Stimulated activated CD4-positive, alpha-beta T cell treated with anti-CD3 and anti-CD28 coated beads, Interleukin-2, amount 100 ng/mL, for 24 hours (primary cell): ENCODE data around the gene TOR2A.

Experiments used
- DNase-seq, 2 donors: peaks; one replicate each; pipeline ENCODE4 v3.0.0-alpha.2; 2020

Gene TOR2A

DNA sequence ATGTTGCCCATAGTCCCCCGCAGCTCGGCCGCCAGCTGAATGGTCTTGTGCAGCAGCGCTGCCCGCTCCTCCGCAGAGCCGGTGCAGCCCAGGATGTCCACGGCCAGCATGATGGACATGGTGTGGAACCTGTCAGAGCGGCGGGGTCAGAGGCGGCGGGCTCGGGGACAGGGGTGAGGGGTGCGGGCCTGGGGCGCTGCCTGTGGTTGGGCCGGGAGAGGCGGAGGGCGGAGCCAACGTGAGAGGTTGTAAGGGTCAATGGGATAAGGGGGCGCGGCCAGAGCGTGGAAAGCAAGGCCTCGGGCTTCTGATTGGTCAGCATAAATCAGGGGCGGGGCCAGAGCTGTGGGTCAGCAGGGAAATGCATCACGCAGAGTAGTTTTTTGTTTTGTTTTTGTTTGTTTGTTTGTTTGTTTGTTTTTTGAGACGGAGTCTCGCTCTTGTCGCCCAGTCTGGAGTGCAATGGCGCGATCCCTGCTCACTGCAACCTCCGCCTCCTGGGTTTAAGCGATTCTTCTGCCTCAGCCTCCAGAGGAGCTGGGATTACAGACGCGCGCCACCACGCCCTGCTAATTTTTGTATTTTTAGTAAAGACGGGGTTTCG is 6.8 kb upstream of the TOR2A start:
- DNase-seq, result no peak

DNA sequence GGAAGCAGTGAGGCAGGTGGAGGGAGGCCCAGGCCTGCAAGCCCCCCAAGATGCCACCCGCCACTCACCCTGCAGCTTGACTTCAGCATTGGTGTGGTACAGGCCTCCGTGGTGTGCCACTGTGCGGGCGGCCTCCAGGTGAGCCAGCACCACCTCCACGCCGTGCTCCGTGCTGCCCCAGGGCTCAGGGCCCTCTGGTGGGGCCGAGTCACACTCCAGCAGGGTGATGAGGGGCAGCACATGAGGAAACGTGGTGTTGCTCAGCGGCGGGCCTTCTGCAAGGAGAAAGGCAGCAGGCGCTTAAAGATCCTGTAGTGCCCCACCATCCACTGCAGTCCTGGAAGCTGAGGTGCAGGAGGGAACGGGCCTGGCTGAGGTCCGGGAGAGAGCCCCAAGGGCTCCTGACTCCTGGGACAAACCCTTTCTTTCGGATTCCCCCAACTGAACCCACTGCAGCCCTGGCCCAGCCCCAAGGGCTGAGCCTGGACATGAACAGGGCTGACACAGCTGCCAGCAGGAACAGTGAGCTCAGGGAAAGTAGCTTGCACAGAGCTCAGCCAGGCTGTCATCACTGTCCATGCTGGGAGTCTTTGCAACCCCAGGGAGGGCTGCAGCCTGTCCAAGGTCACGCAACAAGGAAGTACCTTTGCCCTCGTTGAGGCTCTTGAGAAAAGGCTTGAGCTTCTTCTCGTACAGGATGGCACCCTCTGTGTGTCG is 4.7 kb upstream of the TOR2A start:
- no peak for DNase-seq

DNA sequence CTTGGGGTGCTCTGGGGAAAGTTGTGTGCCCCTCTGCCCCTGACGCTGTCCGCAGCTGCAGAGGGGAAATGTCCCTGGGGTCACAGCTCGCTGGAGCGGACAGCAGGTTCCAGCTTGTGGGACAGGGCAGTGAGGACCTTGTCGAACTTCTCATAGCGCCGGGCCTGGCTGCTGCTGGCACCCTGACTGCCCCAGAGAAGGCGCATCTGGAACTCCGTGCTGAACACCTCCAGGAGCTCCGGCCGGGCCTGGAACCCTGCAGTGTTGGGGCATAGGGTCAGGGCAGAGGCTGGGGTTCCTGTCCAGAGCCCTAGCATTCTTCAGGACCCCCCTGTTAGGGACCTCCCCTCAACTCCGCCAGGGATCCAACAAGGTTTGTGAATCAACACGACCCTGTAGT is 3.6 kb upstream of the TOR2A start:
- no peak for DNase-seq

DNA sequence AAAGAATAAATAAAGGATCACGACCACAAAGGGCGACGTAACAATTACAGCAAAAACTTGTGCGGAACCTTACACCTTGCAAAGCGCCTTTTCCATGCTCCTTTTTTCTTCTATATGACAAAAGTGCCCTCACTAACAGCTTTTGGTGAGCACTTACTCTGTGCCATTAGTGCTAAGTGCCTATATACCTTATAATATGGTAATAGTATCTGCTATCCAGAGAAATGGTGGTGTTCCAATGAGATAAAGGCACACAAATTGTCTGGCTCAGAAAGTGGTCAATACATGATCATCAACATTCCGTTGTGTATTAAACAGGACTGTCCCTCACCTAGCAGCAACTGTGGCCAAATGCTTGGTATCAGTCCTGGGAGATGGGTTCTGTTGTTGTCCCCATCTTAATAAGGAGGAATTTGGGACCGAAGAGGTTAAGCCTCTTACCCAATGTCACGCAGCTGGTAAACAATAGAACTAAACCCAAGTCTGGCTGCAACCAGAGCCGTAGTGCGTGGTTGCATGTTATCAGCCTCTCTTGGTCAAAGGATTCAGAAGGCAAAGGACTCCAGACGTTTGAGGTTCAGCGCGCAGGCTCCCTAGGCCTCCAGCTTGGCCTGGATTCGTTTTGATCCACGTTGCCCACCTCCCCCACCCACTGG is 564 bp upstream of the TOR2A start:
- no peak for DNase-seq

DNA sequence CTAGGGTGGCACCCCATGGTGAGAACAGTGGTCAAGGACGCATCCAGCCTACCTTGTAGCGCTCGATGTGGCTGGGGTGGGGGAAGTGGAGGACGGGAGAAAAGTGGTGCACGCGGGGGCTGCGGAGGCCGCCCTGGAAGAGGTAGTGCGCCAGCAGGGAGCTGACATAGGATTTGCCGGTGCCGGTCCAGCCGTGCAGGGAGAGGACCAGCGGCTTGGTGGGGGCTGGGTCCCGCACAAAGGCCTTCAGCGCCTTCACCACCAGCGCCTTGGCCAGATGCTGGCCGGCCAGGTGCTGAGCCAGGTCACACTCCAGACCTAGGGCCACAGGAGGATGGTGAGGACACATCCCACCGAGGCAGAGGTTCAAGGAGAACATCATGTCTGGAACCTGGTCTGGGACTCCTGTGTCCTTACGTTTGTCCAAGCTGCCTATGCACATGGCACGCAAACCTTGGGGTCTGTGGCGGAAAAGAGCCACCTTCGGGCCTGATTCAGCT is 797 bp downstream of the TOR2A start:
- DNase-seq, result no peak

DNA sequence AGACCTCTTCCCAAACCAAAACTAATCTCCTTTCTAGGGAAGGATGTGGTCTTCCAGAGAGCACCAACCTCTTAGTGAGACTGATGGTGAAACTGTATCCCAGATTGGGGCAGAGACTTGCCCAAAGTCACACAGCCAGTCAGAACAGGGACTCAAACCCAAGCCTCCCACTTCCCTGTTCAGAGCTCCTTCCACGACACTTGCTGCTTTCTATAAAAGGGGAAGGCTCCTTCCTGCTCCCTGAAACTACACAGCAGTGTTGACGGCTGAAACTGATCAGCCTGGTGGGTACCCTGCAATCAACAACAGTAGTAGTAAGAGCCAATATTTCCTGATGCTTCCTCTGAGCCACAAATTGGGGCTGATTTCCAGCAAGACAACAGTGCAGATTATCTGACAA is 1.5 kb downstream of the TOR2A start:
- no peak for DNase-seq

DNA sequence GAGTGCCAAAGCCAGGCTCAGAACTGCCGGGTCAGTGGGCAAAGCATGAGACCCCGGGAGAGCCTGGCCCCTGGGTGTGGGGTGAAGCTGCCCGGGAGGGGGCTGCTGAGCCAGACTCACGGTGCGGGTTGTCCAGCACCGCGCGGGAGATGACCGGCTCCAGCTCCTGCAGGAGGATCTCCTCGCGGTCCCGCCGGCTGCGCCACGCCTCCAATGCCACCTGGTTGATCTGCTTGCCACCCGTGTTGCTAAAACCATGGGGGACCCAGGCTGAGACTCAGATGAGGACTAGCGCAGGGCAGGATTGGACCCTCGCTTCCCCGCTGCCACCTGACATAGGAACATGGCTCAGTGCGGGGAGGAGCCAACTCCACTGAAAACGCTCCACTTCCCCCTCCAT is 2.6 kb downstream of the TOR2A start:
- DNase-seq, result no peak

DNA sequence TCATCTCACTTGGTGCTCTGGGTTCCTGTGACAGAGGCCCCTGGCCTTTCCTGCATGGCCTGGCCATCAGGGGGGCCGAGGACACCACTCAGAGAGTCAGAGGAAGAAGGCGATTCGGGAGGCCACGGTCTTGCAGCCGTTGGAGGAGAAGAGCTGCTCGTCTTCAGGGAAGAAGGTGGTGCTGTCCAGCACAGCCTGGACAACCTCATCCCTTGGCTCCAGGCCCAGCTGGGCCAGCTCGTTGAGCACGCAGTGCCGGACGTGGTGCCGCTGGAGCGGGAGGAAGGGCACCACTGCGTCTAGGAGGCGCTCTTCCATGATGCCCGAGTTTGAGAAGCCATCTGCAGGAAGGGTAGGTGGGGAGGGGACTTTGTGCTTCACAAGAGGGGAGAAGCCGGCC is 3.2 kb downstream of the TOR2A start:
- no peak for DNase-seq

DNA sequence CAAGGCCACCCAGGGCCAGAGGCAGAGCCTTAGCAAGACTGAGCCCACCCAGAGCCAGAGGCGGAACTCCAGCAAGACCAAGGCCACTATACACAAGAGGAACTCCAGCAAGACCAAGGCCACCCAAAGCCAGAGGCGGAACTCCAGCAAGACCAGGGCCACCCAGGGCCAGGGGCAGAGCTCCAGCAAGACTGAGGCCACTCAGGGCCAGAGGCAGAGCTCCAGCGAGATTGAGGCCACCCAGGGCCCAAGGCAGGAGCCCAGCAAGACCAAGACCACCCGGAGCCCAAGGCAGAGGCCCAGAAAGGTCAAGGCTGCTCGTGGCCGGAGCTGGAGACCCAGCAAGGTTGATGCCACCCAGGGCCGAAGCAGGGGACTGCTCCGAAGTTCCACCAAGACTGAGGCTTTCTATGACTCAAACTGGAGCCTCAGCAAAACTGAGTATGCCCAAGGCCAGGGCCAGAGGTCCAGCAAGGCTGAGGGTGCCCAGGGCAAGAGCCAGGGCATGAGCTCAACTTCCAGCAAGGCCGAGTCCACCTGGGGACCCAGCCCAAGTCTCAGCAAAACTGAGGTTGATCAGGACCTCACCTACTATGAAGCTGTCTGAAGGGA is 4.2 kb downstream of the TOR2A start:
- DNase-seq, result no peak

DNA sequence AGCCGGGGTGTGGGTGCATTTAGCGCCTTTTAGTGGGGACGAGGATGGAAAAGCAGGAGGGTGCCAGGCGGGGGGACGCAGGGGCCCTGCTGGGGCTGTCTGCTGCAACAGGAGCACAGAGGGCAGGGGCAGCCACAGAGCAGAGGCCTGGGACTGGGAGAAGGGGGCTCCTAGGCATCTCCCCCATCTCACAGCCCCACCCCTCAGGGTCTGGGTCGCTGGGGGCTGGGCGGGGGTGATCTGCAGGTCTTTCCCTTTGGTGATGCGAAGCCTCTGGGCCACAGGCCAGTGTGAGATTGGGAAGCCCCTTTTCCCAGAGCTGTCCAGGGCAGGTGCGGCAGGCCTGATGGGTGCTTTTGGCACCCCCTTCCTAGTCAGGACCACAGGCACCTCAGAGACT is 4.8 kb downstream of the TOR2A start:
- DNase-seq, result no peak

DNA sequence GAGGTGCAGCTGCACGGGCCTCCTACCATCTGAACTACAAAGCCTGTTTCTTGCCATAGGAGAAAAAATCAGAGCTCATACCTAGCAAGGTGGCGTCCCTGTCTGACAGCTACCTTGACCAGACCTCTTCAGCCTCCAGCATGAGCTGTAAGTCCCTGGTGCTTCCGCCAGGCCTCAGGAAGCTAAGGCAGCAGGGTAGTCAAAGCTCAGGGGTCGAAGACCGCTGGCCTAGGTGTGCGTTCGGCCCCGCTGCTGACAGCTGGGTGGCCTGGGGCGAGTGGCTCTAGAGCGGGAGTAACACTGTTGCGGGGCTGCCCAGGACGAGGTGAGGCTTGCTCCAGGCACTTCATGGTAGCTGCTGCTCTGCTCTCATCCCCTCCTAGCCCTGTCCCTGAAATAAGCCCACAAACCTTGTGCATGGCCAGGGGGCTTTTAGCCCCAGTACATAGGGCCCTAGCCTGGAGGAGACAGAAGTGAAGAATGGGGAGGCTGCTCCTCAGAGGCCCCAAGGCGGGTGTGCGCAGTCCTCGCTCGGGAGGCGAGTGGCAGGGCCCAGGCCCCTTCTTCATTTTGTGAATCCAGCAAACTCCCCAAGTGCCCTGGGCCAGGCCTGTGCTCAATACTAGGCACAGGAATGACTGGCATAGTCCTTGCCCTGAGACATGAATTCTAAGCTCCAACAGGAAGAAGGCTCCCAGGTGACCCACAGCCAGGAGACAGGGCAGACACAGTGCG is 5.4 kb downstream of the TOR2A start:
- no peak for DNase-seq

DNA sequence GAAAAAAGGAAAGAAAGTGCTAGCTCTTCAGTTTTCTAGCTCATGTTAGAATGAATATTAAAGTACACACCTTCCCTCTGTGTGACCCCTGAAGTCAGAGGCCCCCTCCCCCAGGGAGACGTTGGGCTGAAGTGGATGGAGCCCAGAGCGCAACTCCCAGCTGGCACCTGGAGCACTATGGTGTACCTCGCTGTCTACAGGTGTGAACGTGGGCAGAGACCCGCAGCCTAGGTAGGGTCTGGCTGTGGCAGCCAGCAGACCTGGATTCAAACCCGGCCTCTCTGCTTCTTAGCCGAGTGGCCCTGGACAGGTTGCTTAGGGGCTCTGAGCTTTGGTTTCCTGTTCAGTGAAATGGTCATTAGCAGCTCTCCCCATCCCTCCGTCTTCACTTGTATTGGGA is 6.3 kb downstream of the TOR2A start:
- no peak for DNase-seq

DNA sequence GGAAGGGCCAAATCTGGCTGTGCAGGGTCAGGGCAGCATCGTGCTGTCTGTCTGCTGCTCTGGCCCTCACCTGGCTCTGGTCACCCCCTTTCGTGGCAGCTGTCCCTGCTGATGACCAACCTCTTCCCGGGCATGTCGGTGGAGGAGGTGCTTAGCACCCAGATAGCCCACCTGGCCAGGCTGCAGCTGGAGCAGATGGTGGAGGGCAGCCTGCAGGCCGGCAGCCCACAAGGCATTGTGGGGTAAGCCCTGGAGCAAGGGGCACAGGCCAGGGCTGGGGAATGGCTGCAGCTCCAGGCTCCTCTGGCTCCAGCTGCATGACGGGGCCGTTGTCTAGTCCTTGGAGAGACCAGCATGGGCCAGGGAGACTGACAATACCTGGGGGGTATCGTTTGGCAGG is 8.2 kb downstream of the TOR2A start:
- no peak for DNase-seq

DNA sequence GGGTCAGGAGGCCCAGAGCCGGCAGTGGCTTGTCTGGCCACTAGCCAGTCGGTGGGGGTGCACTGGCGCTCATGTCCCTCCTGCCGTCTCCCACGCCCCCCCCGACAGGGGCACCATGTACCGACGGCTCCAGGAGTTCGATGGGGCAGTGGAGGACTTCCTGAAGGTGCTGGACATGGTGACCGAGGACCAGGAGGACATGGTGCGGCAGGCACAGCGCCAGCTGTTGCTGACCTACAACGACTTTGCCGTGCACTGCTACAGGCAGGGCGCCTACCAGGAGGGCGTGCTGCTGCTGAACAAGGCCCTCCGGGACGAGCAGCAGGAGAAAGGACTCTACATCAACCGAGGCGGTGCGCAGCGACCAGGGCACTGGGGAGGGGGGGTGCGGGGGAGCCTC is 11.1 kb downstream of the TOR2A start:
- no peak for DNase-seq

DNA sequence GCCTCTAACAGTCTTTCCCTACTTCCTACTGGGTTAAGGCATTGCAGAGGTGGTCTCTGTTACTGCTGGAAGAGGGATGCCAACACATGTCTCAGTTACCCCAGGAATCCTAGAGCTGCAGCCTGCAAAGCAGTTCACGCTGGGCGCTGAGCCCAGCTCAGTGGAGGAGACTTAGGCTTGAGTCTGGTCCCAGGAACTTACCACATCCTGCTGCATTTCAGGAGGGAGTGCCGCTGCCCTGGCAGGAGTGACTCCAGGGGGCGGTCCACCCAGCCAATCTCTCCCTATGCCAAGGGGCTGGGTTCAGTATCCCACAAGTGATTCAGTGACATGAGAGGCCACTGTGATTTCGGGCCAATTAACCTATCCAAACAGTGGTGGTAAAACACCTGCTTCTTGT is 11.7 kb downstream of the TOR2A start:
- DNase-seq, result no peak

DNA sequence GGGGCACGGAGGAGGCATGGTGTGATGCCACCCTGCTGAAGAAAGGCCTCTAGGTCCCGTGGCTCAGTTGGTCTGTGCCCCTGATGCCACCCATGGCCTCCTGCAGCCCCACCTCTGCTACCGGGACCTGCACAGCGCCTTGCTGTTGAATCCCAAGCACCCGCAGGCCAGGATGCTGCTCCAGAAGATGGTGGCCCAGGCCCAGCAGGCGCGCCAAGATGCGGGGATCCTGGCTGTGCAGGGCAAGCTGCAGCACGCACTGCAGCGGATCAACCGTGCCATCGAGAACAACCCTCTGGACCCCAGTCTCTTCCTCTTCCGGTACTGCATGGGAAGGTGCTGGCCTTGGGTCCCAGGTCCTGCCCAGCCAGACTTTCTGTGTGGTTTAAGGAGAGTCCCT is 12.1 kb downstream of the TOR2A start:
- no peak for DNase-seq

DNA sequence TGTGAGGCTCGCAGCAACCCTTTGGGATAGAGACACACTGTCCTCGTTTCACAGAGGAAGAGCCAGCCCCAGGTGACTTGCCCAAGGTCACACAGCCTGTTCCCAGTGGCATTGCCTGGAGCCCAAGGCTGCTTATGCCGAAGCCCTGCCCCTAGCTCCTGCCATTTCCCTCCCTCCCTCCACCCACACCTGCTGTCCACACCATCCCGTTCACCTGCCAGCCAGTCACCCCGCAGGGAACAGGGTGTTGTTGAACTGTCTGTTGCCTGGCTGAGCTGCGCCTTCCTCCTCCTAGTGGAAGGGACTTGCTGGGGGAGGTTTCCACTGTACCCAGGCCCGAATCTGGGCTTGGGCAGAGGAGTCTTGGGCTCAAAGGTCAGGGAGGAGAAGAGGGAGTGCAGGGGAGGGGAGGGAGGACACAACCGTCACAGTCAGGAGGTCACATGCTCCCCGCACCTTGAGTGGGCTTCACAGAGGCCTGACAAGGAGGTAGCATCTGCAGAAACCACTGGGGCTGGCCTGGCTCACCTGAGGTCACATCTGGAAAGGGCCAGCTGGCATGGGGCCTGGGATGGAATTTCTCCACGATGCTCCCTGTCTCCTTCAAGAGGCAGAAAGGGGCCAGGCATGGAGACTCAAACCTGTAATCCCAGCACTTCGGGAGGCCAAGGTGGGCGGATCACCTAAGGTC is 12.9 kb downstream of the TOR2A start:
- DNase-seq, result no peak

DNA sequence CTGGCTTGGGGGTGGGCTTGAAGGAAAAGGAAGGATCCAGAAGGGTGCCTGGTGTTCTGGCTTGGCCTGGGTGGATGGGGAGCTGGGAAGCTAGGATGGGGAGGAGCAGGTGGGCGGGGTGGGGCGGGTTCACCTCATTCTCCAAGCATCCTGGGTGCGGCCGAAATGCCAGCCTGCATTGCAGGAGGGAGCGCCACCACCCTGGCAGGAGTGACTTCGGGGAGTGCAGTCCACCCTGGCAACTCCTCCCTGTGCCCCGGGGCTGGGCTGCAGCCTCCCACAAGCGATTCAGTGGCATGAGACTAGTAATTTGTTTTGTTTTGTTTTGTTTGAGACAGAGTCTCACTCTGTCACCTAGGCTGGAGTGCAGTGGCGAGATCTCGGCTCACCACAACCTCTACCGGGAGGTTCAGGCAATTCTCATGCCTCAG is 13.7 kb downstream of the TOR2A start:
- no peak for DNase-seq

DNA sequence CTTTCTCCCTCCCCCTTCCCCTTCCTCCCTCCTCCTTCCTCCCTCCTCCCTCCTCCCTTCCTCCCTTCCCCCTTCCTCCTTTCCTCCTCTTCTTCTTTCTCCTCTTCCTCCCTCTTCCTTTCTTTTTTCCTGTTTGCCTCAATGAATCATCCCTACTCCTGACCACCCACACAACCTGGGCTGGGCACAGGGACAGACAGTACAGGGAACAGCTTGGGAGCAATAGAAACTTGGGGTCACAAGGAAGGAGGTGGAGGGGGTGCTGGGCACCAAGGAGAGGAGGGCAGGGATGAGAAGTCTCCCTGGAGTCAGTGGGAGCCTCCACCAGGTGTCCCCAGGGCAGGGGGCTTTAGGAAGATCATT is 14.2 kb downstream of the TOR2A start:
- DNase-seq, result no peak

DNA sequence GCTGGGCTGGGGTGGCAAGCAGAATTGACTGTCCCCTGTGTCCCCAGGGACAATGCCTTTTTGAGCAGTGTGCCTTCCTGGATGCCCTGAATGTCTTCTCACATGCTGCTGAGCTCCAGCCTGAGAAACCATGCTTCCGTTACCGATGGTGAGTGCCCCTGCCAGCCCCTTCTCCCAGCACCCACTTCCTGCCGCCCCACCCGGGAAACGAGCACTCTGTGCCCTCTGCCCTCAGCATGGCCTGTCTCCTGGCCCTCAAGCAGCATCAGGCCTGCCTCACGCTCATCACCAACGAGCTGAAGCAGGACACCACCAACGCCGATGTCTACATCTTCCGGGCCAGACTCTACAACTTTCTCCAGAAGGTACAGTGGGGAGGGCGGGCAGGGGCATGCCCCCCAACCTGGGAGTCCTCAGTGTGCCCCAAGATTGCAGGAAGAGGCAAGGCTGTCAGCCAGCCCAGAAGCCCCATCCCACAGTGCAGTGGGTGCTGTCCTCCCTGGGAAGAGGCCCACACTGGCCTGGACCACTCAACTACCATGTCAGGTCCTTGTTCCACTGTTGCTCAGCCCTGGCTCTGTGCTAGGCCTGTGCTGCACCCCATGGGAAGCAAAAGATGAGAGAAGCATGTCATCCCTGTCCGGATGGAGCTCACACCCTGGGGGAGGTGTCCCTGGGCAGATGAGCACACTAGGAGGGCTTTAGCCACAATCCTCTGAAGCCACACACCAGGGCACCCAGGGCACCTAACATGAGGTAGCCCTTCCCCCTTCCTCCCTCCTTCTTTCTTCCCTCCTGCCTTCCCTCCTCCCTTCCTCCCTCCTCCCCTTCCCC is 14.8 kb downstream of the TOR2A start:
- DNase-seq, result no peak

DNA sequence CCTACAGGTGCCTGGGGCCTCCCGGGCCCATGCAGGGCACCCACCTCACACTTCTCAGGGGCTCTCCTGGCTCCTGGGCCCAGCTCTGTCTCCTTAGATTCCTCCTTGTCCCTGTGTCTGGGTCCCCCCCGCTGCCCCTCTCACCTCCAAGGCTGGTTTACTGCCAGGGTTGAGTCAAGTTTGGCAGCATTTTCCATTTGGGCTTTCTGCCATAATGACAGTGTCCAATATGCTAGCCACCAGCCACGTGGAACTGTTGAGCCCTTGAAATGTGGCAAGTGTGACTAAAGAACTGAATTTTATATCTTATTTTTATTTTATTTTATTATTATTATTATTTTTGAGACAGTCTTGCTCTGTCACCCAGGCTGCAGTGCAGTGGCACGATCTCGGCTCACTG is 17.3 kb downstream of the TOR2A start:
- no peak for DNase-seq

DNA sequence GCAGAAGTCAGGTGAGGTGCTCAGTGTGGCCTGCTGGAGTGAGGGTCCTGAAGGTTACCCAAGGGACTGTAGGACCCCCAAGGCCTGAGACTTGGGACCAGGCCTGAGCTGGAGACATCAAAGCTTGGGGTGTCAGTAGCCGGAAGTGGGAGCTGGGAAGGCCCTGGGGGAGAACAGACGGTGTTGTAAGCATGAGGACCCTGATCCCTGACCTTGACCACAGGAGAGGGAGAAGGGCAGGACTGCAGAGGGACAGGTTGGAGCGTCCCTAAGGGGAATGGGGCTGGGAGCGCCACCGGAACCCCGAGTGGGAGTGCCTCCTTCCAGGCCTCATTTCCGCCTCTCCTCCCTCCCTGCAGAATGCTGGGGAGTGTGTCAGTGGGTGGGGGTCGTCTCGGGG is 18.7 kb downstream of the TOR2A start:
- DNase-seq, result no peak
